ENCODE data around the gene BUB1.

The BUB1 gene

GRCh38 chr2:110682872-110683271 is 5.0 kb upstream of the BUB1 start:
- TF ChIP-seq TAF1 (IDR thresholded peaks at IDR 0.05; ENCODE audit: borderline replicate concordance, low read depth, low read length) (no peak), POLR2A (IDR thresholded peaks at IDR 0.05; ENCODE audit: low read depth, low read length) (no peak), POLR2AphosphoS5 (IDR thresholded peaks at IDR 0.05; ENCODE audit: low read depth, low read length) (no peak)
- no peak for DNase-seq (ENCODE audit: insufficient read length)
- FAIRE-seq = peak; percentile 46

DNA sequence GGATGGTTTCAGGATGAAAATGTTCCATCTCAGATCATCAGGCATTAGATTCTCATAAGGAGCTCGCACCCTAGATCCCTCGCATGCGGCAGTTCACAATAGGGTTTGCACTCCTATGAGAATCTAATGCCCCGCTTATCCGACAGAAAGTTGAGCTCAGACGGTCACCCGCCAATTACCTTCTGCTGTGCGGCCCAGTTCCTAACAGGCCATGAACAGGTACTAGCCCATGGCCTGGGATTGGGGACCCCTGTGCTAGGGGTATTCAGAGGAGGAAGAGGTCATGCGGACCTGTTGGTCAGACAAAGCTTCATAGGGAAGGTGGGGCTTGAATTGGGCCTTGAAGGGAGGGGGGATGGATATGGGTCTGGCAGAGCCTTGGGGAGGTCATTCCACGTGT is 4.4 kb upstream of the BUB1 start:
- DNase-seq (ENCODE audit: insufficient read length) (no peak), FAIRE-seq (no peak)
- TF ChIP-seq POLR2A (IDR thresholded peaks at IDR 0.05; ENCODE audit: low read depth, low read length) = no peak
- TF ChIP-seq POLR2AphosphoS5 (IDR thresholded peaks at IDR 0.05; ENCODE audit: low read depth, low read length) = no peak
- TF ChIP-seq TAF1 (IDR thresholded peaks at IDR 0.05; ENCODE audit: borderline replicate concordance, low read depth, low read length) = no peak

GRCh38 chr2:110680709-110681108 is 2.8 kb upstream of the BUB1 start:
- DNase-seq (ENCODE audit: insufficient read length) (no peak), FAIRE-seq (no peak)
- TF ChIP-seq POLR2A (IDR thresholded peaks at IDR 0.05; ENCODE audit: low read depth, low read length) = no peak
- no peak for TF ChIP-seq TAF1 (IDR thresholded peaks at IDR 0.05; ENCODE audit: borderline replicate concordance, low read depth, low read length)
- no peak for TF ChIP-seq POLR2AphosphoS5 (IDR thresholded peaks at IDR 0.05; ENCODE audit: low read depth, low read length)

DNA sequence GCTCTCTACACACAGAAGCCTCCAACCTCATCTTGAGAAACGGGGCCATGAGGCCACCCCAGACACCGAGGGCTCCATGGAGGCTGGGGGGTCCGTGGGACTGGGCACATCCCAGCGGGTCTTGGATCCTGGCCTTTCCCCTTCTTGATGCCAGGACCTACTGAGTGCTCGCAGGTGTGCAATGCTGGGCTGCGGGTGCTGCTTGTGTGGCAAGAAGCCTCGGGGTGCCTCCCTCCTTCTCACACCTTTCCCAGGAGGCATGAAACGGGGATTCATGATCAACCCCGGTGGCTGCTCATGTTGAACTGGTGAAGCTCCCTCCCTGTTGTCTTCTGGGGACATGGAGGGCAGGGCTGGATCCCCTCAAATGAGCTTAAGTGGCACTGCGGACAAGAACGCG is 2.0 kb upstream of the BUB1 start:
- DNase-seq (ENCODE audit: insufficient read length) (no peak), FAIRE-seq (no peak)
- TF ChIP-seq POLR2AphosphoS5 (IDR thresholded peaks at IDR 0.05; ENCODE audit: low read depth, low read length) = no peak

DNA sequence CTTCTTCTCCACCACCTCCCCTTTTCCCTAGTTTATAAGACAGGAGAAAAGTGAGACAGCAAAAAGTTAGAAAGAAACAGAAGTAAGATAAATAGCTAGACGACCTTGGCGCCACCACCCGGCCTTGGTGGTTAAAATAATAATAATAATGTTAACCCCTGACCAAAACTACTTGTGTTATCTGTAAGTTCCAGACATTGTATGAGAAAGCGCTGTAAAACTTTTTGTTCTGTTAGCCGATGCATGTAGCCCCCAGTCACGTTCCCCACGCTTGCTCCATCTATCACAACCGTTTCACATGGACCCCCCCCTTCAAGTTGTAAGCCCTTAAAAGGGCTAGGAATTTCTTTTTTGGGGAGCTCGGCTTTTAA is 1.5 kb upstream of the BUB1 start:
- no peak for DNase-seq (ENCODE audit: insufficient read length)
- FAIRE-seq = no peak
- TF ChIP-seq POLR2AphosphoS5 (IDR thresholded peaks at IDR 0.05; ENCODE audit: low read depth, low read length) (no peak), TAF1 (IDR thresholded peaks at IDR 0.05; ENCODE audit: borderline replicate concordance, low read depth, low read length) (no peak), POLR2A (IDR thresholded peaks at IDR 0.05; ENCODE audit: low read depth, low read length) (no peak)

GRCh38 chr2:110678457-110679336 is 834 bp upstream of the BUB1 start:
- peak; percentile 27 for DNase-seq (ENCODE audit: insufficient read length)
- peak; percentile 46 for FAIRE-seq
- no peak for TF ChIP-seq POLR2A (IDR thresholded peaks at IDR 0.05; ENCODE audit: low read depth, low read length)
- TF ChIP-seq TAF1 (IDR thresholded peaks at IDR 0.05; ENCODE audit: borderline replicate concordance, low read depth, low read length) = no peak
- peak; percentile 0 for TF ChIP-seq POLR2AphosphoS5 (IDR thresholded peaks at IDR 0.05; ENCODE audit: low read depth, low read length)

DNA sequence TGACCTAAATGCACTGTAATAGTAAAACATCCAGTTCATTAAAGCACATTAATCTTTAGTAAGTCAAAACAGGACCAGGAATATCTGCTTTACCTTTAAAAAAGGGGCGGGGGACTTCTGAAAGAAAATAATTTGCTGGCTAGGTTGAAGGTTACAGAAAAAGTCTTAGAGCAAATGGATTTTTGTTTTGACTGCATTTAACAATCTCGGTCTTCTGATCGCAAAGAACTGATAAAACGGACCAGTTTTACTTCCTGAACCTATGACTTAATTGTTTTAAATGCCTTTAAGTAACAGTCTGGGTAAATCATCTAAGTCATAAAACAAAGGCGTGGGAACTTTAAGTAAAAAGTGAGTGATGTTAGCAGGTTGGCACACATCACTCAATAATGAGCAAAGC is 783 bp downstream of the BUB1 start:
- no peak for TF ChIP-seq POLR2A (IDR thresholded peaks at IDR 0.05; ENCODE audit: low read depth, low read length)
- no peak for TF ChIP-seq POLR2AphosphoS5 (IDR thresholded peaks at IDR 0.05; ENCODE audit: low read depth, low read length)
- no peak for TF ChIP-seq TAF1 (IDR thresholded peaks at IDR 0.05; ENCODE audit: borderline replicate concordance, low read depth, low read length)
- FAIRE-seq = no peak
- DNase-seq (ENCODE audit: insufficient read length) = no peak

- DNase-seq (ENCODE audit: insufficient read length) = no peak
- peak; percentile 38 for FAIRE-seq
- TF ChIP-seq TAF1 (IDR thresholded peaks at IDR 0.05; ENCODE audit: borderline replicate concordance, low read depth, low read length) = no peak
- no peak for TF ChIP-seq POLR2AphosphoS5 (IDR thresholded peaks at IDR 0.05; ENCODE audit: low read depth, low read length)
- TF ChIP-seq POLR2A (IDR thresholded peaks at IDR 0.05; ENCODE audit: low read depth, low read length) = no peak
Measured at GRCh38 chr2:110675679-110676078, 2.2 kb downstream of the BUB1 start.

- TF ChIP-seq TAF1 (IDR thresholded peaks at IDR 0.05; ENCODE audit: borderline replicate concordance, low read depth, low read length) = no peak
- TF ChIP-seq POLR2A (IDR thresholded peaks at IDR 0.05; ENCODE audit: low read depth, low read length) = no peak
- no peak for TF ChIP-seq POLR2AphosphoS5 (IDR thresholded peaks at IDR 0.05; ENCODE audit: low read depth, low read length)
- FAIRE-seq = peak; percentile 90
- DNase-seq (ENCODE audit: insufficient read length) = peak; percentile 41
Measured at GRCh38 chr2:110674620-110675555, 3.0 kb downstream of the BUB1 start.

- no peak for FAIRE-seq
- TF ChIP-seq POLR2A (IDR thresholded peaks at IDR 0.05; ENCODE audit: low read depth, low read length) (no peak), POLR2AphosphoS5 (IDR thresholded peaks at IDR 0.05; ENCODE audit: low read depth, low read length) (no peak), TAF1 (IDR thresholded peaks at IDR 0.05; ENCODE audit: borderline replicate concordance, low read depth, low read length) (no peak)
- DNase-seq (ENCODE audit: insufficient read length) = no peak
Measured at GRCh38 chr2:110673201-110673600, 4.7 kb downstream of the BUB1 start.

DNA sequence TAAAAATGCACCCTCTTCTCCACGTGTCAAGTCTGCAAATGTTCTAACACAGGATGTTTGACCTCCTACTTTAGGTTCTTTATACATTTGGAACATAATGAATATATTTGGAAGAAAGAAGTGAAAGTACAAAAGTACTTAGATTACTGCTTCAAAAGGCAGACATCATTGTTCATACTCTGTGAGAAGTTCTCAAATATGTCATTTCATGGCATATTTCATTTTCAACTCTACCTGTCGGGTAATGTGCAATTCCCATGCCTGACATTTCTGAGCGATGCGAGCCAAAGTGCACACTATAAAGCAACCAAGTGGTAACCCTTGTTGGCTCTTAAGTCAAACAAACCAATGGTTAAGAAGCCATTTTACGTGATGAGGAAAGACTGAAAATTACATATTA is 7.0 kb downstream of the BUB1 start:
- no peak for TF ChIP-seq TAF1 (IDR thresholded peaks at IDR 0.05; ENCODE audit: borderline replicate concordance, low read depth, low read length)
- no peak for TF ChIP-seq POLR2A (IDR thresholded peaks at IDR 0.05; ENCODE audit: low read depth, low read length)
- TF ChIP-seq POLR2AphosphoS5 (IDR thresholded peaks at IDR 0.05; ENCODE audit: low read depth, low read length) = no peak
- FAIRE-seq = no peak
- no peak for DNase-seq (ENCODE audit: insufficient read length)

All from GM12892 (cell line).